ENCODE data around the gene TBC1D20. TPM values are rescaled to one million over a fixed set of nuclear protein-coding genes. Genes with fewer than 3 reads are reported as not detected.
A peak's percentile ranks its signal among the peaks of the same experiment; 100 is the strongest.

The TBC1D20 gene
- total RNA-seq, 6 experiments from 2014 or later, result 36.7 to 47.0 (median 42.1) TPM

GRCh38 chr20:408843-409696 is 53.3 kb downstream of the TBC1D20 start:
- Mint-ChIP-seq H3K27me3 (ENCODE audit: insufficient read depth) (peaks cover 2% of the 10 kb centered on the region), H3K4me3 (peak overlapping the region; percentile 91), H3K9me3 (no peaks in the 10 kb centered on the region), H3K27ac (peak overlapping the region; percentile 87), H3K4me1 (ENCODE audit: low read depth) (peaks cover 47% of the 10 kb centered on the region), H3K36me3 (ENCODE audit: low read depth) (peaks cover 36% of the 10 kb centered on the region)
- DNase-seq, result no peak
- no peak for TF ChIP-seq CTCF (IDR thresholded peaks at IDR 0.05)

- DNase-seq, result peak; percentile 66
- peak within 1 kb of the TSS; percentile 91 for H3K4me3 Mint-ChIP-seq
- peaks cover 2% of the 10 kb centered on the region for H3K27me3 Mint-ChIP-seq (ENCODE audit: insufficient read depth)
- peak within 1 kb of the TSS; percentile 87 for H3K27ac Mint-ChIP-seq
- H3K9me3 Mint-ChIP-seq, result no peaks in the 10 kb centered on the region
- TF ChIP-seq CTCF (IDR thresholded peaks at IDR 0.05), result no peak
- H3K36me3 Mint-ChIP-seq (ENCODE audit: low read depth), result peaks cover 32% of the 10 kb centered on the region
- H3K4me1 Mint-ChIP-seq (ENCODE audit: low read depth), result peaks cover 47% of the 10 kb centered on the region
These were observed 54.1 kb downstream of the TBC1D20 start, which contains the start of gene RBCK1 for GRCh38 chr20:407953-408842. TSS of gene RBCK1 (plus strand) at chr20:408299. CDS start at chr20:408758, 459 bp downstream.

GRCh38 chr20:407133-407952 is 55.0 kb downstream of the TBC1D20 start:
- peaks cover 40% of the 10 kb centered on the region for H3K4me1 Mint-ChIP-seq (ENCODE audit: low read depth)
- H3K9me3 Mint-ChIP-seq, result no peaks in the 10 kb centered on the region
- H3K27me3 Mint-ChIP-seq (ENCODE audit: insufficient read depth), result peaks cover 2% of the 10 kb centered on the region
- H3K4me3 Mint-ChIP-seq, result peak overlapping the region; percentile 89
- peak; percentile 63 for DNase-seq
- H3K36me3 Mint-ChIP-seq (ENCODE audit: low read depth), result peaks cover 23% of the 10 kb centered on the region
- TF ChIP-seq CTCF (IDR thresholded peaks at IDR 0.05), result peak; percentile 63
- peak overlapping the region; percentile 86 for H3K27ac Mint-ChIP-seq

GRCh38 chr20:406200-407132 is 55.9 kb downstream of the TBC1D20 start:
- no peak for TF ChIP-seq CTCF (IDR thresholded peaks at IDR 0.05)
- DNase-seq, result no peak
- Mint-ChIP-seq H3K36me3 (ENCODE audit: low read depth) (peaks cover 15% of the 10 kb centered on the region), H3K4me3 (peak overlapping the region; percentile 89), H3K9me3 (no peaks in the 10 kb centered on the region), H3K27ac (peak overlapping the region; percentile 86), H3K4me1 (ENCODE audit: low read depth) (peaks cover 42% of the 10 kb centered on the region), H3K27me3 (ENCODE audit: insufficient read depth) (peaks cover 2% of the 10 kb centered on the region)
